Measurements from ENCODE around the gene MBTPS1.

The MBTPS1 gene

DNA sequence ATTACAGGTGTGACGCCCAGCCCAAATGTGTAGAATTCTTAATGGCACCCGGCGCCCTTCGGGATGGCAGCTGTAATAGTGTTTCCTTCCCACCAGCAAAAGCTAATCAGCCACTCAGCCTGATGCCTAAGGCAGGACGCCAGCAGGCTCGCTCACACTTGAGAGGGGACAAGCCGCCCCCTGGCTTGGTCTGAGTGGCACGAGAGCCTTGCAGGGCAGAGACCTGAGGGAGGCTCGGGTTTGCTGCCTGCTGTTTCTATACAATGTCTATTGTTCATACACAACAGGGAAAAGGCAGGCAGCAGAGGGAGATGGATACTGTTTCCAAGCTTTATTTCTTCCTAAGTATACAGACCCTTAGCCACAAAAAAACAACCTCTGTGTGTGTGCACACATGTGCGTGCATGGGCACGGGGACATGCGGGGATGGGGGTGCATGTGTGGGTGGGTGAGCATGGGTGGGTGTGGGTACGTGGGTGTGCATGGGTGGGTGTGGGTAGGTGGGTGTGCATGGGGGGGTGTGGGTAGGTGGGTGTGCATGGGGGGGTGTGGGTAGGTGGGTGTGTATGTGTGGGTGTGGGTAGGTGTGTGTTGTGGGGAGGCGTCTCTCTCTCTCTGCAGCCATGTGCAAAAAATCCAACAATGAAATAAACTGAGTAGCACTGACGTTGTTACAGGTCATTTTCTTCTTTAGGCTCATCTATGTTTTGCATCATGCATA, 84.1 kb downstream of the MBTPS1 start:
- no peak for TF ChIP-seq CTCF (conservative IDR thresholded peaks at IDR 0.05)
- no peak overlapping the region for H3K27ac ChIP-seq

DNA sequence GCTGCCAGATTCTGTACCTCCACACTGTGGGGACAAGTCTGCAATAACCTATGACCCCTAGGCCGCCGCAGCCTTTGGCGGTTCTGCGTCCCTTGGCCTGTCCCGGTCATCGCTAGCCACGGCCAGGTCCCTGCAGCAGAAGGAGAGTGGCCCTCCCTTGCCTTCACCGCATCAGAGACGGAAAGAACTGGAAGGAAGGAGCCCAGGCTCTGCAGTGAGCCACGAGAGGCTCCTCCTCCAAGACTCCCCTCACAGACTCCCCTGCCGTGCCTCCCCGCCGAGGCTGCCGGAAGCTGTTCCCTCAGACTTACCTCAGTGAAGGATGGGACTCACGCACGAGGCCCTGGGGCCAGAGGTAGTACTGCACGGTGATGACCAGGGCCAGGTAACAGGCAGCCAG, 85.2 kb downstream of the MBTPS1 start:
- TF ChIP-seq CTCF (conservative IDR thresholded peaks at IDR 0.05), result no peak
- H3K27ac ChIP-seq, result no peak overlapping the region

GRCh38 chr16:84029297-84030047, 87.3 kb downstream of the MBTPS1 start:
- no peak for TF ChIP-seq CTCF (conservative IDR thresholded peaks at IDR 0.05)
- no peak overlapping the region for H3K27ac ChIP-seq

- no peak for TF ChIP-seq CTCF (conservative IDR thresholded peaks at IDR 0.05)
- no peak overlapping the region for H3K27ac ChIP-seq
Observed at GRCh38 chr16:84027625-84028024, 89.1 kb downstream of the MBTPS1 start.

DNA sequence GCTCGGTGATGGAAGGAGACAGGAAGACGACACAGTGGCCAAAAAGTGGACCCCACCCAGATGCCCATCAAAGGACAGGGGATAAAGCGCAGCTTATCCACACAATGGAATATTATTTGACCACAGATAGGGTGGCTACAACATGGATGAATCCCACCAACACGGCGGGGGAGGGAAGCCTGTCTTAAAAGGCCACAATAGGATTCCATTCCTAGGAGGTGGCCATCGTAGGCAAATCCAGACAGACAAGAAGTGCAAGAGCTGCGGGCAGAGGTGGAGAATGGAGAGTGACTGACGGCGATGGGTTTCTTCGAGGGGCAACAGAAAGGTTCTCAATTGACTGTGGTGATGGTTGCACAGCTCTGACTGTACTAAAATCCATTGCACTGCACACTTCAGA, 90.1 kb downstream of the MBTPS1 start:
- no peak overlapping the region for H3K27ac ChIP-seq
- no peak for TF ChIP-seq CTCF (conservative IDR thresholded peaks at IDR 0.05)

DNA sequence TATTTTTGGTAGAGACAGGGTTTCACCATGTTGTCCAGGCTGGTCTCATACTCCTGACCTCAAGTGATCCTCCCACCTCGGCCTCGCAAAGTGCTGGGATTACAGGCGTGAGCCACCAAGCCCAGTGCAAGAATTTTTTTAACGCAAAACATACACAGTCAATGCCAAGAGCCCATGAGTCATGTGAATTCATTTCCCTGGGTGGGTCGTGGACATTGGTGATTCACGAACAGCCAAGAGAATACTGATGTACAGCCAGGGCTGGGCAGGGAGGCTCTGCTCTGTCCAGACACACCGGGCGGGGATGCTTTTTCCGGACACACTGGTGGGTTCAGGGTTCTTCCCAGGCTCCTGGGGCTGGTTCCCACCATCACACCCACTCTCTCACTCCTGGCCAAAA, 91.9 kb downstream of the MBTPS1 start:
- TF ChIP-seq CTCF (conservative IDR thresholded peaks at IDR 0.05), result no peak
- no peak overlapping the region for H3K27ac ChIP-seq

- no peak for TF ChIP-seq CTCF (conservative IDR thresholded peaks at IDR 0.05)
- H3K27ac ChIP-seq, result no peak overlapping the region
Observed at GRCh38 chr16:84022644-84023043, 94.1 kb downstream of the MBTPS1 start.
